RPMI7951 (cell line): ENCODE data around the gene PSG5. TPM values are rescaled to one million over a fixed set of nuclear protein-coding genes. Genes with fewer than 3 reads are reported as not detected.
"Not testable (repeated sequence)": the region's sequence is repeated elsewhere in the genome, so short reads cannot be mapped to it uniquely, and the experiment has no call there.

Source experiments
- DNase-seq: peaks from one replicate; pipeline ENCODE4 v3.0.0-alpha.2; 2012; ENCODE audit warnings: low read depth
- total RNA-seq: library from RNA; depleted of rRNA; stranded (reverse); fragments of >200 nt; shearing (Covaris generic); gene quantifications from 2 replicates; pipeline ENCODE4 v1.2.3, GENCODE V29; 2014

The PSG5 gene
- total RNA-seq, 1 experiment from 2014 or later: 4.1 TPM

- peak; percentile 32 for DNase-seq
These were observed 1.8 kb upstream of the PSG5 start for GRCh38 chr19:43188092-43188491.

- peak; percentile 93 for DNase-seq
These were observed 4.2 kb downstream of the PSG5 start for GRCh38 chr19:43181869-43182771.

- DNase-seq: not testable (repeated sequence)
These were observed 6.7 kb downstream of the PSG5 start for GRCh38 chr19:43179569-43180147.

- not testable (repeated sequence) for DNase-seq
These were observed 7.8 kb downstream of the PSG5 start for GRCh38 chr19:43178577-43178976.

- DNase-seq: not testable (repeated sequence)
These were observed 20.4 kb downstream of the PSG5 start for GRCh38 chr19:43165906-43166305.

GRCh38 chr19:43163135-43163534 lies 23.2 kb downstream of the PSG5 start:
- not testable (repeated sequence) for DNase-seq

- not testable (repeated sequence) for DNase-seq
These were observed 24.1 kb downstream of the PSG5 start for GRCh38 chr19:43162261-43162660.

GRCh38 chr19:43152214-43152613 lies 34.1 kb downstream of the PSG5 start:
- DNase-seq: no peak

GRCh38 chr19:43149788-43150187 lies 36.5 kb downstream of the PSG5 start:
- DNase-seq: peak; percentile 86

GRCh38 chr19:43148233-43148632 lies 38.1 kb downstream of the PSG5 start:
- peak; percentile 73 for DNase-seq

GRCh38 chr19:43141763-43142162 lies 44.6 kb downstream of the PSG5 start:
- peak; percentile 47 for DNase-seq

GRCh38 chr19:43132696-43133095 lies 53.6 kb downstream of the PSG5 start:
- no peak for DNase-seq

- not testable (repeated sequence) for DNase-seq
These were observed 55.0 kb downstream of the PSG5 start for GRCh38 chr19:43131281-43131842.

GRCh38 chr19:43129197-43129596 lies 57.1 kb downstream of the PSG5 start:
- DNase-seq: not testable (repeated sequence)

GRCh38 chr19:43127336-43127735 lies 59.0 kb downstream of the PSG5 start:
- DNase-seq: peak; percentile 78

- no peak for DNase-seq
These were observed 59.6 kb downstream of the PSG5 start for GRCh38 chr19:43126720-43127119.

- no peak for DNase-seq
These were observed 62.0 kb downstream of the PSG5 start for GRCh38 chr19:43124360-43124759.

- DNase-seq: peak; percentile 94
These were observed 65.8 kb downstream of the PSG5 start for GRCh38 chr19:43120433-43121026.

- DNase-seq: peak; percentile 55
These were observed 66.8 kb downstream of the PSG5 start for GRCh38 chr19:43119526-43119925.
